Naive thymus-derived CD4-positive, alpha-beta T cell (primary cell): ENCODE results near the gene RIPK3. TPM values are rescaled to one million over a fixed set of nuclear protein-coding genes. Genes with fewer than 3 reads are reported as not detected.

Experiments
- ATAC-seq: fragments of 150-1000 bp; cut with Tn5 transposase; 2 replicates; pipeline ENCODE4 v1.10.0; 2021; ENCODE audit warnings: mild to moderate bottlenecking, moderate library complexity
- CTCF ChIA-PET: fragments of 350-600 bp; sonication (Branson Sonifier 250); formaldehyde crosslinking; loops from one replicate; lab custom pipeline; 2021; ENCODE audit warnings: antibody characterized with exemption; lab: Charles Lee
- POLR2A ChIA-PET: fragments of 350-600 bp; sonication (Branson Sonifier 250); formaldehyde crosslinking; loops from one replicate; lab custom pipeline; 2021; ENCODE audit warnings: antibody characterized with exemption, inconsistent platforms; lab: Charles Lee
- DNase-seq, 9 donors: peaks; one replicate each; pipeline versions ENCODE4 v3.0.0 to v3.0.0-alpha.2; 2020 to 2022; ENCODE audit warnings: mixed read lengths in 1 of 9
- H3K27ac ChIP-seq: one replicate; pipeline ENCODE4 v1.7.0; 2013; ENCODE audit warnings: mild to moderate bottlenecking, low read depth, low read length, moderate library complexity
- H3K27me3 ChIP-seq, 2 donors: one replicate each; pipeline ENCODE4 v1.7.0; 2013; ENCODE audit warnings: low read length in 2 of 2, mild to moderate bottlenecking in 2 of 2, moderate library complexity in 2 of 2; ENCODE audit not compliant: control insufficient read depth in 2 of 2, insufficient read depth in 2 of 2
- H3K36me3 ChIP-seq, 3 experiments: 1 replicate in 2 of 3; 2 replicates in 1 of 3; pipeline ENCODE4 v1.7.0; 2013; ENCODE audit warnings: low read length in 3 of 3, mild to moderate bottlenecking in 3 of 3, moderate library complexity in 1 of 3; ENCODE audit not compliant: insufficient read depth in 3 of 3, control insufficient read depth in 2 of 3
- H3K4me1 ChIP-seq, 2 donors: one replicate each; pipeline ENCODE4 v1.7.0; 2013; ENCODE audit warnings: low read length in 2 of 2, mild to moderate bottlenecking in 2 of 2, moderate library complexity in 1 of 2; ENCODE audit not compliant: control insufficient read depth in 2 of 2, insufficient read depth in 2 of 2
- H3K4me3 ChIP-seq: 2 replicates; pipeline ENCODE4 v1.7.0; 2013; ENCODE audit warnings: mild to moderate bottlenecking, low read length
- H3K9me3 ChIP-seq, 3 experiments: 1 replicate in 2 of 3; 2 replicates in 1 of 3; pipeline ENCODE4 v1.7.0; 2013; ENCODE audit warnings: low read length in 3 of 3; ENCODE audit not compliant: control insufficient read depth in 2 of 3
- H3K27ac Mint-ChIP-seq, 9 donors: one replicate each; pipeline ENCODE4 v1.8.0; 2020 to 2022; ENCODE audit warnings: mixed read lengths in 9 of 9, mild to moderate bottlenecking in 8 of 9, moderate library complexity in 5 of 9, inconsistent platforms in 2 of 9
- H3K27me3 Mint-ChIP-seq, 5 donors: one replicate each; pipeline ENCODE4 v1.8.0; 2021 to 2022; ENCODE audit warnings: mixed read lengths in 5 of 5, mild to moderate bottlenecking in 1 of 5
- H3K36me3 Mint-ChIP-seq, 5 donors: one replicate each; pipeline ENCODE4 v1.8.0; 2020 to 2022; ENCODE audit warnings: mixed read lengths in 5 of 5, mild to moderate bottlenecking in 3 of 5, inconsistent platforms in 1 of 5
- H3K4me1 Mint-ChIP-seq, 7 donors: one replicate each; pipeline ENCODE4 v1.8.0; 2020 to 2022; ENCODE audit warnings: mixed read lengths in 7 of 7, mild to moderate bottlenecking in 3 of 7, inconsistent platforms in 1 of 7
- H3K4me3 Mint-ChIP-seq, 10 donors: one replicate each; pipeline ENCODE4 v1.8.0; 2020 to 2022; ENCODE audit warnings: mild to moderate bottlenecking in 10 of 10, mixed read lengths in 10 of 10, moderate library complexity in 6 of 10, inconsistent platforms in 2 of 10
- H3K9me3 Mint-ChIP-seq, 11 donors: one replicate each; pipeline ENCODE4 v1.8.0; 2020 to 2022; ENCODE audit warnings: mixed read lengths in 11 of 11, mild to moderate bottlenecking in 4 of 11, inconsistent platforms in 1 of 11, moderate library complexity in 1 of 11
- intact Hi-C, 2 donors: fragments of 100-400 bp; cut with micrococcal nuclease; formaldehyde crosslinking; loops; one replicate each; pipeline ENCODE4 v1.15.1; 2023
- polyA plus RNA-seq, 2 donors: library from polyadenylated mRNA; unstranded; fragments of 300-500 nt; fragmentation: Illumina TruSeq; gene quantifications; one replicate each; pipeline ENCODE4 v1.2.3, GENCODE V29; 2021
- total RNA-seq, 6 experiments: library from RNA in 5 of 6; stranded (reverse) in 5 of 6; gene quantifications; 1 replicate in 5 of 6; 2 replicates in 1 of 6; pipeline ENCODE4 v1.2.3 and lab custom pipeline; 2021 to 2026

RIPK3 gene
- total and polyA plus RNA-seq, 7 experiments from 2014 or later, result 8.2 to 47.5 (median 33.0) TPM

DNA sequence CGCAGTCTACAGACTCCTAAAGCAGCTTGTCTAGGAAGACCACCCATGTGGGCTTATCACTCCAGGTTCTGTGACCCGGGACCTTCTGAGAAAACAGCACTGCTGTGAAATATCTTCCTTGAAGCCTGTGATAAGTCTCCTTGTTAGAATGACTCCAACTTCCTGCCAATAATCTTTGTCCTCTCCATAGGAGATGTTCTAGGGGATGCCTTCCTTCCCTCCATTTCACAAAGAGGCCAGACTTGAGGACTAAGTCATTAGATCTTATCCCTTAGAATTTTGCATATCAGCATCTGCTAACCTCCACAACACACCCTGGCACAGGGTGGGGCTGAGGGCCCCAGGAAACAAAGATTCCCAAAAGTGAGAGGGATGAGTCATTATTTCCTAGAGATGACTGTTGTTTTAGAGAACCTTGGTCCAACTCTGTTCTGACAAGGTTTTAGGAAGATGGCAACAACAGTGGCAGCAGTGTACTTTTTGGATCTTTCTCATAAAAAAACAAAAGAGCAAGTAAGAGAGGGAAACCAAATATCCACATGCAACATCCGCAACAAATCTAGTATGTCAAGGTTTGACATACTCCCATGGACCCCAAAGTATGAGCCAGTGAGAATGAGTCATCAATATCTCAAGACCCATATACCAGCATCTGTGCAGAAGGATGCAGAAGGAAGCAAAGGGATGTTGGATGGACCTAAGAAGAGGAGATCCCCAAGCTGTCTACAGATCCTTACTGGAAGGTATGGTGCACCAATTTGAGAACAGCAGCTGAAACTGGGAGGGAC is 22.5 kb downstream of the RIPK3 start:
- Mint-ChIP-seq H3K27me3 (peaks cover 0 to 11% (median 0%) of the 10 kb centered on the region in 5 donors), H3K4me3 (peak overlapping the region in 1 of 10 donors; percentile 6), H3K9me3 (no peaks in the 10 kb centered on the region), H3K4me1 (peaks cover 36 to 48% (median 41%) of the 10 kb centered on the region in 7 donors), H3K36me3 (peaks cover 0 to 25% (median 0%) of the 10 kb centered on the region in 5 donors), H3K27ac (peak overlapping the region in 4 of 9 donors; percentile 25 to 59 (median 40))
- DNase-seq (no peak), ATAC-seq (no peak)
- no peak overlapping the region for H3K27ac ChIP-seq
- no peaks in the 10 kb centered on the region for H3K27me3 ChIP-seq
- H3K9me3 ChIP-seq, result no peaks in the 10 kb centered on the region
- peaks cover 30 to 31% of the 10 kb centered on the region in 2 donors for H3K4me1 ChIP-seq
- ChIA-PET POLR2A (interaction anchor here (0.7 to 1.7 kb wide), 3 partner anchors 16 to 120 kb away, joined by 3 to 4 read pairs (median 4); partner anchors contain the start of genes DHRS1 and NOP9), CTCF (interaction anchor here (0.6 to 2.2 kb wide), 2 partner anchors 9 to 11 kb away, joined by 3 to 12 read pairs; partner anchors contain the start of gene CIDEB)
- no peaks in the 10 kb centered on the region for H3K36me3 ChIP-seq
- intact Hi-C loops, result no loop called here
- H3K4me3 ChIP-seq, result no peak overlapping the region

- H3K27ac ChIP-seq, result no peak overlapping the region
- Mint-ChIP-seq H3K27ac (no peak overlapping the region), H3K36me3 (peaks cover 0 to 28% (median 0%) of the 10 kb centered on the region in 5 donors), H3K9me3 (no peaks in the 10 kb centered on the region), H3K4me1 (peaks cover 43 to 56% (median 48%) of the 10 kb centered on the region in 7 donors), H3K4me3 (no peak overlapping the region), H3K27me3 (peaks cover 0 to 11% (median 0%) of the 10 kb centered on the region in 5 donors)
- intact Hi-C loops, result no loop called here
- H3K36me3 ChIP-seq, result no peaks in the 10 kb centered on the region
- no peak overlapping the region for H3K4me3 ChIP-seq
- peaks cover 38% of the 10 kb centered on the region in 2 donors for H3K4me1 ChIP-seq
- no peak for DNase-seq
- no peaks in the 10 kb centered on the region for H3K27me3 ChIP-seq
- no peaks in the 10 kb centered on the region for H3K9me3 ChIP-seq
- ChIA-PET POLR2A (interaction anchor here (0.7 to 1.1 kb wide), 2 partner anchors 10 to 119 kb away, joined by 3 read pairs; no protein-coding TSS in a partner anchor), CTCF (no interaction called here)
- no peak for ATAC-seq
Observed at GRCh38 chr14:24316597-24316950, 23.2 kb downstream of the RIPK3 start.

- Histone ChIP-seq H3K27ac (no peak overlapping the region), H3K9me3 (no peaks in the 10 kb centered on the region), H3K27me3 (no peaks in the 10 kb centered on the region), H3K36me3 (no peaks in the 10 kb centered on the region), H3K4me3 (no peak overlapping the region), H3K4me1 (peaks cover 38 to 40% of the 10 kb centered on the region in 2 donors)
- CTCF ChIA-PET, result no interaction called here
- Mint-ChIP-seq H3K27ac (peak overlapping the region in 3 of 9 donors; percentile 10 to 56 (median 41)), H3K4me3 (peak overlapping the region in 4 of 10 donors; percentile 39 to 85 (median 66)), H3K36me3 (peaks cover 0 to 28% (median 0%) of the 10 kb centered on the region in 5 donors), H3K4me1 (peaks cover 45 to 56% (median 49%) of the 10 kb centered on the region in 7 donors), H3K27me3 (peaks cover 0 to 11% (median 0%) of the 10 kb centered on the region in 5 donors), H3K9me3 (no peaks in the 10 kb centered on the region)
- POLR2A ChIA-PET, result interaction anchor here (0.7 to 1.1 kb wide), 2 partner anchors 11 to 120 kb away, joined by 3 read pairs; no protein-coding TSS in a partner anchor
- no peak for ATAC-seq
- intact Hi-C loops, result no loop called here
- DNase-seq, result no peak
Observed at GRCh38 chr14:24315807-24316596, 23.8 kb downstream of the RIPK3 start.

DNA sequence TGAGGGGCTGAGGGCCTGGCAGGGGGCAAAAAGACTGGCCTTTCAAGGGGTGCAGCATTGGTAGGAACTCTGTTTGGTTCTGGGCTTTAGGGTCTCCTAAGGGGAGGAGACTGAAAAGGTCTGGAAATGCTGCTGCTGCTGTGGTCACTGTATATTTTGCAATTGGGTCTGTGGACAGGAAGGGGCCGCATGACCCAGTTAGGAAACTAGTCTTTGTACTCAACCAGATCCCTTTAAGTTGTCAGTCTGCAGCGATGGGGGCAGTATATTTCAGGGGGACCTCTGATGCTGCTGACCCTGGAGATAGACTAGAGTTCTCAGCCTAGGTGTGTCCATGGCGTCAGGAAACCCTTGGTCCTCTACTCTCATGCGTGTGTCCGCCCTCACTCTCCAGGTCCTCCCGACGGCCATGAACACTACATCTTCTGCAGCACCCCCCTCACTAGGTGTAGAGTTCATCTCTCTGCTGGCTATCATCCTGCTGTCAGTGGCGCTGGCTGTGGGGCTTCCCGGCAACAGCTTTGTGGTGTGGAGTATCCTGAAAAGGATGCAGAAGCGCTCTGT is 24.5 kb downstream of the RIPK3 start:
- Histone ChIP-seq H3K27ac (no peak overlapping the region), H3K4me3 (no peak overlapping the region), H3K27me3 (no peaks in the 10 kb centered on the region), H3K4me1 (peaks cover 39 to 42% of the 10 kb centered on the region in 2 donors), H3K36me3 (no peaks in the 10 kb centered on the region), H3K9me3 (no peaks in the 10 kb centered on the region)
- H3K27ac Mint-ChIP-seq, result peak overlapping the region in 3 of 9 donors; percentile 10 to 72 (median 56)
- POLR2A ChIA-PET, result interaction anchor here (1.0 to 1.1 kb wide), 2 partner anchors 13 to 120 kb away, joined by 3 read pairs; no protein-coding TSS in a partner anchor
- DNase-seq (no peak), ATAC-seq (no peak)
- CTCF ChIA-PET, result no interaction called here
- H3K27me3 Mint-ChIP-seq, result peaks cover 0 to 11% (median 0%) of the 10 kb centered on the region in 5 donors
- H3K36me3 Mint-ChIP-seq, result peaks cover 0 to 28% (median 0%) of the 10 kb centered on the region in 5 donors
- H3K9me3 Mint-ChIP-seq, result no peaks in the 10 kb centered on the region
- intact Hi-C loops, result no loop called here
- H3K4me3 Mint-ChIP-seq, result peak overlapping the region in 9 of 10 donors; percentile 10 to 85 (median 54)
- H3K4me1 Mint-ChIP-seq, result peaks cover 47 to 58% (median 52%) of the 10 kb centered on the region in 7 donors

DNA sequence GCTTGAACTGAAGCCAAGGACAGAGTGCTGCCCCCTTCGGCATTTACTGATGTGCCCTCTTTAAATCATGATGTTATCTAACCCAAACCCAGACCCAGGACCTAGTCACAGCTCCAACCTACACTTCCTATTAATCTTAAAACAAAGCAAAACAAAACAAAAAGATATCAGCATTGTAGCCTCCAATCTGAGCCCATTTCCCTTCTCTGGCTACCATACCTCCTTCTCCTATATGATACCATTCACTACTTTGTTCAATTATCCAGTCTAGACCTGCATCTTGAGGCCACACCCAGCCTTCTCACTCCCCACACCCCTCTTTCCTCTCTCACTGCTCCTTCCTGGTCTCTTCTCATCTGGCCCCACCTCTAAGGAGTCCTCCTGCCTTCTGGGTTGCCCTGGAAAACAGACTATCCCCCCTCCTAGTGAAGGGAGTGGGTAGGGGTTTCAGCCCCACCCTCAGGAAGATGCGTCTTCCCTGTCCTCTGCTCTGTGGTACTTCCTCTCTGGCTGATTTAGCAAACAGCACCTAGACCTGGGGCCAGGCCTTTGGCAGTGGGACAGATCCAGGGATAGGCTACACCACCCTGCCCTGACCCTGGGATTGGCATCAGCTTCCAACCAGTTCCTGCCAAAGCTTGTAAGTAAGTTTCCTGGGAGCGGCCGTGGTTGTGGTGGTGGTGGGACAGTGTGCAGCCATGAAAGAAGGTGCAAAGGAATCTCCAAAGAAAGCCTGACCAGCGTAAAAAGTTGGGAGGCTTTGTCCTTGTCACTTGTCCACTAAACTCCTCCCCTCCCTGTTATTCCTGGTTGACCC is 25.2 kb downstream of the RIPK3 start:
- intact Hi-C loops, result loop anchor here in 1 of 2 donors (5.0 kb wide), 1 partner anchor 42 kb away; the partner anchor contains the start of gene RABGGTA

More for the DNA sequence above, 25.2 kb downstream of the RIPK3 start:
- POLR2A ChIA-PET, result interaction anchor here (0.6 to 8.8 kb wide), 7 partner anchors 9 to 122 kb away, joined by 3 to 79 read pairs (median 19); partner anchors contain the start of genes ADCY4, CBLN3, DHRS1 and KHNYN
- peak overlapping the region; percentile 53 to 89 (median 86) for H3K27ac Mint-ChIP-seq
- H3K27me3 ChIP-seq, result no peaks in the 10 kb centered on the region
- no peaks in the 10 kb centered on the region for H3K9me3 Mint-ChIP-seq
- CTCF ChIA-PET, result interaction anchor here (0.6 to 1.5 kb wide), 3 partner anchors 10 to 198 kb away, joined by 3 to 5 read pairs (median 5); no protein-coding TSS in a partner anchor
- H3K9me3 ChIP-seq, result no peaks in the 10 kb centered on the region
- H3K27ac ChIP-seq, result no peak overlapping the region
- no peak for ATAC-seq
- no peaks in the 10 kb centered on the region for H3K36me3 ChIP-seq
- no peak overlapping the region for H3K4me3 ChIP-seq
- H3K4me1 Mint-ChIP-seq, result peaks cover 48 to 64% (median 59%) of the 10 kb centered on the region in 7 donors
- no peak for DNase-seq
- H3K4me3 Mint-ChIP-seq, result peak overlapping the region; percentile 46 to 91 (median 82)
- H3K36me3 Mint-ChIP-seq, result peaks cover 0 to 29% (median 0%) of the 10 kb centered on the region in 5 donors
- peaks cover 0 to 3% (median 0%) of the 10 kb centered on the region in 5 donors for H3K27me3 Mint-ChIP-seq
- peaks cover 47 to 50% of the 10 kb centered on the region in 2 donors for H3K4me1 ChIP-seq
